Middle frontal gyrus (tissue), 1 donor: ENCODE data around the gene NUS1.
A peak's percentile ranks its signal among the peaks of the same experiment; 100 is the strongest.
"Not testable (repeated sequence)": the region's sequence is repeated elsewhere in the genome, so short reads cannot be mapped to it uniquely, and the experiment has no call there.

Source experiments
- DNase-seq: peaks from one replicate; pipeline ENCODE4 v3.0.0-alpha.2; 2015; ENCODE audit warnings: low spot score; ENCODE audit errors: extremely low spot score

NUS1 gene

GRCh38 chr6:117674991-117675657, at the start of gene NUS1:
Gene NUS1 (plus strand): TSS chr6:117675469. CDS start chr6:117675671, 202 bp downstream.
- peak; percentile 97 for DNase-seq

GRCh38 chr6:117627533-117627932, 47.7 kb upstream of the NUS1 start:
- DNase-seq, result no peak

GRCh38 chr6:117629119-117629660, 46.1 kb upstream of the NUS1 start:
- DNase-seq, result no peak

DNA sequence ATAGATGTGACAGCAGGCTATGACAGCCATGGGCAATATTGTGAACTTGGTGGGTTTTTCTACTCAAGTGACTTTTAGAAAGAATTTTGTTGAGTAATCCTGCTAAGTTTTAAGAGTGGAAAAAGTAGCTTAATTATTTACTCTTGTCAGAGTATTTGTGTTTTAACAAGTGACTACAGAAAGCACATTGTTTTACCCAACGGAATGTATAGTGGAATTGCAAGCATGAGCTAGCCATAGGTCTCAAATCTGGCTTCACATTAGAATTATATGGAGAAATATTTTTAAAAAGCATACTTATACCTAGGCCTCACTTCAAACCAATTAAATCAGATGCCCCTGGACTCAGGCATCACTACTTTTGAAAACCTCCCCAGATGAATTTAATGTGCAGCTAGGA, 37.5 kb upstream of the NUS1 start:
- no peak for DNase-seq

- DNase-seq, result no peak
Observed at GRCh38 chr6:117642976-117643375, 32.3 kb upstream of the NUS1 start.

GRCh38 chr6:117651984-117652383, 23.3 kb upstream of the NUS1 start:
- not testable (repeated sequence) for DNase-seq

- no peak for DNase-seq
Observed at GRCh38 chr6:117653949-117654348, 21.3 kb upstream of the NUS1 start.

DNA sequence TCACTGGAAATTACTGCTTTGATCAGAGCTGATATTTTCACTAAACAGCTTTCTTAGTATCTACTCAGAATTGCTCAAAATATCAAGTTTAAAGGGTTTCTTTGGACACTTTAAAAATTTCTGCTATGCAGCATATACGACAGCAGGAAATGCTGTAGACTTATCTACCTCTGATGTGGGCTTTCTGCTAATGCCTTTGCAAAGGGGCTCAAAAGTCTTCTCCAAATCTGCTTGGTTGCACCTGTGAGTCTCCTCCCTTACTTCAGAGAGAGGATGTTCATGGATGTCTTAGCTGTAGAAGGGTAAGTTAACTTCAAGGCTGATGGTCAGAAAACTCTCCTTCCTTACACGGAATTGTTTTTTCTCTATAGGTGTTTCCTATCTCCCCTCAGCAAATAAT, 19.9 kb upstream of the NUS1 start:
- no peak for DNase-seq

DNA sequence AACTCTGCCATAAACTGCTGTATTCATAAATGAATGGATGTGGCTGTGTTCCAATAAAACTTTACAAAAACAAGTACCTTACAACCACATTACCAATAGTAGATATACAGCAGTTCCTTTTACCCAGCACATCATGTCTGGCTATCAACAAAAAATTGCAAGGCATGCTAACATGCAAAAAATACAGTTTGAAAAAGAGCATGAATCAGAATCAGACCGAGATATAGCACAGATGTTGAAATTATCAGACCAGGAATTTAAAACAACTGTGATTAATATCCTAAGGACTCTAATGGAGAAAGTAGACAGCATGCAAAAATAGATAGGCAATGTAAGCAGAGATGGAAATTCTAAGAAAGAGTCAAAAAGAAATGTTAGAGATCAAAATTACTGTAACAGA, 8.4 kb upstream of the NUS1 start:
- DNase-seq, result no peak

GRCh38 chr6:117668736-117669135, 6.5 kb upstream of the NUS1 start:
- DNase-seq, result no peak

DNA sequence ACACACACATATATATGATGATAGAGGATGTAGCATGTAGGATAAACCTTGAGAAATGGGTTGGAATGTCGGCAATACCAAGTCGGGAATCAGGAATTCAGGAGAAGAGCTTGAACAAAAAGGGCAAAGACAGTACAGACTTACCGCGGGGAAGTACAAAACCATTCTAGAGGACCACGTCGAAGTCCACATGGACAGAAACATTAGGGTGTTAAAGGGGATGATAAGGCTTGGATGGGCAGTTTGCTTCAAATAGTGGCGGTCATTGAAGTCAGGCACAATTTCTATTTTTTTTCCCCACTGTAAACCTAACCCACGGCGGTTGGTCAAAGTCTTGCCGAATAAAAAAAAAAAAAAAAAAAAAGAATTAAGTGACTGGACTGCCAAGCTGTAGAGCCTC, 766 bp upstream of the NUS1 start:
- DNase-seq, result no peak

DNA sequence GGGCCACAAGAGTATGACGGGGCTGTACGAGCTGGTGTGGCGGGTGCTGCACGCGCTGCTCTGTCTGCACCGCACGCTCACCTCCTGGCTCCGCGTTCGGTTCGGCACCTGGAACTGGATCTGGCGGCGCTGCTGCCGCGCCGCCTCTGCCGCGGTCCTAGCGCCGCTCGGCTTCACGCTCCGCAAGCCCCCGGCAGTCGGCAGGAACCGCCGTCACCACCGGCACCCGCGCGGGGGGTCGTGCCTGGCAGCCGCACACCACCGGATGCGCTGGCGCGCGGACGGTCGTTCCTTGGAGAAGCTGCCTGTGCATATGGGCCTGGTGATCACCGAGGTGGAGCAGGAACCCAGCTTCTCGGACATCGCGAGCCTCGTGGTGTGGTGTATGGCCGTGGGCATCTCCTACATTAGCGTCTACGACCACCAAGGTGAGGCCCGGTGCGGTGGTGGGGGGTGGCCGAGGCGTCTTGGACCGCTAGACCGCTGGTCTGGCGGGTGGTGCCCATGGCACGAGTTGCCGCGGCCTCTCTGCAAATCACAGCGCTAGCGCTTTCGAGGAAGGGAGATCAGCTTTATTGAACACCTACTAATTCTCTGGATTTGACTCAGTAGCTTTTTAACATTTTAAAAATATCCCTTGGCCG, 511 bp downstream of the NUS1 start:
- DNase-seq, result not testable (repeated sequence)

GRCh38 chr6:117676577-117677218, 1.4 kb downstream of the NUS1 start:
- DNase-seq, result no peak

GRCh38 chr6:117677553-117678141, 2.4 kb downstream of the NUS1 start:
- no peak for DNase-seq

DNA sequence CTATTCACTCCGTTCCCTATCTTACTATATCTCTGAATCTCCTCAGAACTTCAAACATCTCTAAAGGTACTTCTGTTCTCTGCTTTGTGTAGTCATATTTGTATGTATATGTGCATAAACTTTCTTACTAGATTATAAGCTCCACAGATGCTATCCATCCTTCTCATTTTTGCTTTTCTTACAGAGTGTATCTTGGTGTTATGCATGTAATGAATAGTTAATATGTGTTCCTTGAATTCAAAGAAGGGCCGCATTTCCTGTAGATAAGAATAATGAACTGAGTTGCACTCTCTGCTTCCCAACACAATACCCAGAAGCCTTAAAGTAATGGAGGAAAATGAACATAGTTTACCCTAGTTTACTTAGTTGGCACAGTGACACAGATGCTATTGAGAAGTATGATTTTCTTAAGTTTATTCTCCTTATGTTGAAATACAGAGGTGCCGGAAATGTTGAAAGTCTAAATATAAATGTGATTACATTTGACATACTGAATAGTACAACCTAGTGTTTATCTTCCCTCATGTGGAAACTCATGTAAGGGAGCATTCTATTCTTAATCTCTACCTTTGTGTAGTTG, 6.0 kb downstream of the NUS1 start:
- DNase-seq, result no peak

DNA sequence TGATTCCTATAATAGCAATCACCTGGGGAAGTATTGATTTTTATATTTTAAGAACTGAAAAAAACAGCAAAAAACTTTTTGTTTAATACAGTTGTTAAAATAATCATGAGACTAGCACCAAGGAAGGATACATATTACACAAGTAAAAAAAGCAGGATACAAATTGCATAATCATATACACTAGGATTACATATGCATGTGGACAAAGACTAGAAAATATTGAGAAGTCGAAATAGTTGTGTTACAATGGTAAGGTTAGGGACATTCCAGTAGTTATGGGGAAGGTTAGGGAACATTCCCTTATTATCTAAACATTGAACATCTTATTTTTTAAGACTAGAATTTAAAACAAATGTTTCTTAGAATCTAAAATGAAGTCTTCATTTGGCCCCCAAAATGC, 9.5 kb downstream of the NUS1 start:
- no peak for DNase-seq

DNA sequence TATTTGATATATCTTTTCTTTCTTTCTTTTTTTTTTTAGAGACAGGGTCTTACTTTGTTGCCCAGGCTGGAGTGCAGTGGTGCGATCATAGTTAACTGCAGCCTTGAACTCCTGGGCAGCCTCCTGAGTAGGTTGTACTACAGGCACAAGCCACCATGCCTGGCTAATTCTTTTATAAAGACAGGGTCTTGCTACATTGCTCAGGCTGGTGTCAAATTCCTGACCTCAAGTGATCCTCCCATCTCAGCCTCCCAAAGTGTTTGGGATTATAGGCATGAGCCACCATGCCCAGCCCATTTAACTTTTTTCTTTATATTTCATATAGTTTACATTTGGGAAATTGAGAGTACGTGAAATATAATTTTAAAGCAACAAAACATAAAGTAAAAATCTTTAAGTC, 10.1 kb downstream of the NUS1 start:
- no peak for DNase-seq

DNA sequence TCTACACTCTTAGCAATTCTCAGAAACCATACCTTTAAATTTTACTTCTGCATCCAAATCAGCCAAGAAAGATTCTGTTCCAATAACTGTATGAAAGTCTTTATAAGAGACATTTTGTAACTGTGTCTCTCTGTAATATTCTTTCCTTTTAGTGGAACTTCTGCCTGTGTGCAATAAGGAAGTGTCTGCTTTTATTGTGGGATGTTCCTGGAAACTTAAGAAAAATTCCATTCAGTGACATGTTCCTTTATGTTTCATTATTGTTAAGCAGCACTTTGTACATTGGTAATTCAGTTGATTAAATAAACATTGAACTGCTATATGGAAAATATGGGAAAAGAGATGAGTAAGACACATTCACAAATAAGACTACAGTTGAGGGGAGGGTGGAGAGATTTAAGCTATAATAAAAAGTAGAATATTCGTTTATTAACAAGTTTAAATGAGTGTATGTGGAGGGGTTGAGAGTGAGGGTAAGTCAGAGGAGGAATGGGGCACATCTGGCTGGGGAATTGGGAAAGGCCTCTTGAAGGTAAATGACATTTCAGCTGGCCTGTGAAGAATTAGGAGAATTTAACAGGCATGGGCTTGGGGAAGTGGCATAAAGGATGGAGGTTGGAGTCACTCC, 11.9 kb downstream of the NUS1 start:
- no peak for DNase-seq

GRCh38 chr6:117689584-117689983, 14.3 kb downstream of the NUS1 start:
- not testable (repeated sequence) for DNase-seq

- no peak for DNase-seq
Observed at GRCh38 chr6:117706504-117706903, 31.2 kb downstream of the NUS1 start.

DNA sequence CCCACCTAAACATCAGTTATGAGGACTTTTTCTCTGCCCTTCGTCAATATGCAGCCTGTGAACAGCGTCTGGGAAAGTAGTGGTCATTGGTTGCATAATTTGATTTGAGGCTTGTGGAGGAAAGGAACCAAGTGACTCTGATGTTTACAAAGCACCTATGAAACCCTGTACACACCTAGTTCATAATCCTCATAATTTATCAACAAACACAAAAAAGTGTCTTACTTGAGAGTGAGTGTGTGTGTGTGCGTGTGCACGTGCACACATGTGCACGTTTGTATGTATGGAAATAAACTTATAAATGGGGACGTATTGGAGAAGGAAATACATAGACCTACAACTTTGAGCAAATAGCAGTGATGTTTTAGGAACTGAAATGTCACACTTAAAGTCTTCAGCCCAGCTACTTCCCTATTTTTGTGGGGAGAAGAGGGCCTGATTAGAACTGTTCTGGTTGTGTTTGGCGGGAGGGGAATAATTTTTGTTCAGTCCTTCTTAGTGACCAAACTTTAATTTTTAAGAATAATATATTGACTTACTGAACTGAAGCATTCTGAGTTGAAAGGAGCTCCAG, 31.8 kb downstream of the NUS1 start:
- not testable (repeated sequence) for DNase-seq
